B cell (primary cell): ENCODE data around the gene COMT.

Experiments
- CTCF ChIP-seq: fragments of 200-600 bp; IDR thresholded peaks from one replicate; pipeline ENCODE4 v1.8.0; 2022; ENCODE audit warnings: antibody characterized with exemption, mild to moderate bottlenecking
- EZH2 ChIP-seq: IDR thresholded peaks from 2 replicates; pipeline ENCODE4 v1.6.1; 2012; ENCODE audit warnings: borderline replicate concordance, low read depth, mild to moderate bottlenecking, moderate library complexity, low read length; ENCODE audit not compliant: insufficient read depth, poor library complexity, severe bottlenecking

- TF ChIP-seq EZH2: no peak
- no peak for TF ChIP-seq CTCF
Observed at GRCh38 chr22:19941365-19942082, at the start of gene COMT, which contains the start of gene TXNRD2.
